GM19035 (cell line): ENCODE data around the gene PSMC2.

Experiments used
- ATAC-seq: cut with Tn5 transposase; IDR thresholded peaks from one replicate; pipeline ENCODE4 v1.9.1; 2021; ENCODE audit not compliant: unreplicated experiment

The PSMC2 gene

DNA sequence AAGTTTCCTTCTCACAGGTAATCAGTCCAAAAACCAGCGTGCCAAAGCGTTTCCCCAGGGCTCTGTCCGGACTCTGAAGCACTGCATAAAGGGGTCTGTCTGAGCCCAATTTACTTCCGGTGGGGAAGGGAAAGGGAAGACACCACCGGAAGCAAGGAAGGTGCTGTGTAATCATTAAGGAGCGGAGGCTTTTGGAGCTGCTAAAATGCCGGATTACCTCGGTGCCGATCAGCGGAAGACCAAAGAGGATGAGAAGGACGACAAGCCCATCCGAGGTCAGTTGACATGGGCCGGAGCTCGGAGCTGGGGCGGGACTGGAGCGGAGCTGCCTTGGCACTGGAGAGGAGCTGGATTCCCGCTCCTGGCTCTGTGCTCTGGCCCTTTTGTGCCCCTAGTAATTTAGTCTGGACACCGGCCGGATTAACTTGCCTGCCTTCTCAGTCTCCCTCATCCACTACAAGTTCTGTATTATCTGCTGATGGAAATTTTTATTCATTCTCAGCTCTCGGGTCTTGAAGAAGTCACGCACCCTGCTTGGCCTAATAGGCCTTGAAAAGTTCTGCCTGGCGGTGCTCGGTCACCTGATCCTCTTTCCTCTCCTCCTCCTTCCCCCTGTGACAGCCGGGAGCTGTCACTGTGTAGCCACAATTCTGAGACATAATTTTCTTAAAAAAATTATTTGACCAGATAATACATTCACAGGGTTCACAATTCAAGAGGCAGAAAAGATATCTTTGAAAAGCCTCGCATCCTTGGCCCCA is at the start of gene PSMC2:
PSMC2 (plus strand) TSS at position 137 of the 761 bp plus-strand sequence; CDS start at position 206, 69 bp downstream.
- peak; percentile 62 for ATAC-seq

DNA sequence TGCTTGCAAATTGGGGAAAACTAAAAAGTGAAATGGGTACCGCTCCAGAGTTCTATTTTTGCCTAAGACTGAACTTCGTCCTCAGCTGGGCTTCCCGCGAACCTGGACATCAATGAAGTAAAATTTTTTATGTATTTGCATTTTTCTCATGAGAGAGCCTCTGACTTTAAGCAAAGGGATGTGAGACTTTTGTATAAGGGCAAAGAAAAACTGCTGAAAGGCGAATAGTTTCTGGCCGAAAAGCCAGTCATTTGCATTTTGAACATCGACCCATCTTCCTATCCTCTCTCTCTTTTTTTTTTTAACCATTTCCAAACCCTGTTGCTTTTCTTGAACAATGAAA is 49.6 kb upstream of the PSMC2 start:
- ATAC-seq: peak; percentile 29

DNA sequence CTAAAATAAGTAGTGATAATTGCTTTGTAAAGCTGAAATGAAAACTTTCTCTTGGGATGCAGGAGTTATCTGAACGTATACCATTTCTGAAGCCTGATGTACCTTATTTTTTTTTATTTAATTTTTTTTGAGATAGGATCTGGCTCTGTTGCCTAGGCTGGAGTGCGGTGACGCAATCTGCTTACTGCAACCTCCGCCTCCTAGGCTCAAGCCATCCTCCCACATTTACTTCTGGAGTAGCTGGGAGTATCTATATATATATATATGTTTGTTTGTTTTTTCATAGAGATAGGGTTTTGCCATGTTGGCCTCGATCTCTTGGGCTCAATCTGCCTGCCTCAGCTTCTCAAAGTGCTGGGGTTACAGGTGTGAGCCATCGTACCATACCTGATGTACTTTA is 47.8 kb upstream of the PSMC2 start:
- no peak for ATAC-seq

DNA sequence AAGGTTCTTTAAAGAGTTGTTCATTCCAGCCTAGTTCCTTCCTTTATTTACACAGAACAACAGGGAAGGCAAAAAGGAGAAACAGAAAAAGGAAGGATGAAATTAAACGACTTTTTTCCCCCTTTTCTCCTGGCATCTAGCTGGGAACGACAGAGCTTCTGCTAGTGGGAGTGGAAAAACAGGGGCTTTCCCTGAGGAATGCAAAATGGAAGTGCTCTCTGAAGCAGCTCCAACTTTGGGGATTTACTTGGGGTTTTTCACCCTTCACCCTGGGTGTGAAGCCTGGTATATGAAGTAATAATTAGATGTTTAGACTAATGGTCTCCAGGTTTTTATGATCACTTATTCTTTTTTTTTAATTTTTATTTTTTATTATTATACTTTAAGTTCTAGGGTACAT is 46.0 kb upstream of the PSMC2 start:
- no peak for ATAC-seq

DNA sequence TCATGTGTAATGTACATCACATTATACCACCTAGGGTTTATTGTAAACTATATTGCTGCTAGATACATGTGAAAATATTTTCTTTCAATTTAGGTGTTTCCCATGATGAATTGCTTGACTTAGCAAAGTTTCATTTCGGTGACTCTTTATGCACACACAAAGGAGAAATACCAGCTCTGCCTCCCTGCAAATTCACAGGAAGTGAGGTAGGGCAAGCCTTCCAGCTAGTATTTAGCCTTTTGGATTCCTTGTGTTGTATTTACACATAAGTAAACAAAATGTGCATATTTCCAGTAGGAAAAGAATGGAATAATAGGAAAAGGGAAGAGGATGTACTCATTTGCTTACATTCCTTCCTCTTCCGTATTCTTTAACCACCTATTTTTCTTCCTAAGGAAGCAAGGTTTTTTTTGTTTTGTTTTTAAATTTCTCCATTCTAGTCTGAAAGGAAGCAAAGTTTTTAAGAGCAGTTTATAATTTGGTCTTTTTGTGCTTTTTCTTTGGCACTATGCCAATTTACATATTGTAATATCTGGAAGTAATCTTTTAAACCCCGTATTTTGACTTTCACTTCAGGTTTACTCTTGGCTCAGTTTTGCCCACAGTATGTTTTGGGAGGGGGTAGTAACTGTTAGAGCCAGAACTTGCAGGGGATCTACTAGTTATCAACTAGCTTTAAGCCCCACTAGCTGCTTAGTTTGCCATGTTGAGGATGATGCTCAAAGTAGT is 39.8 kb upstream of the PSMC2 start:
- no peak for ATAC-seq

DNA sequence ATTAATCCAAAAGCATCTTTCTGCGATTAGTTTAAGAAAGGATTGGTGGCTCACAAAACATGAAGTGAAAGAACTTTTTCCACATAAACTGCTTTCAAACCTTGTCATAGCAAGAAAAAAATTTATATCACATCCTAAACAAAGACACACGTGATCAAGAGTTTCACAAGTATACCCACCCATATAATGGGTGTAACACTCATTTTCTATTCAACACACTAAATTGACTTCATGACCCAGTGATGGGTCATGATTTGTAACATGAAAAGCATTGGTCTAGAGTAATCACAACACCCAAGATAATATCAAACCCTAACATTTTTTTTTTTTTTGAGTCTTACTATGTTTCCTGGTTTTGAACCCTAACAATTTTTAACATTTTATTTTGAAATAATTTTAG is 32.6 kb upstream of the PSMC2 start:
- no peak for ATAC-seq

DNA sequence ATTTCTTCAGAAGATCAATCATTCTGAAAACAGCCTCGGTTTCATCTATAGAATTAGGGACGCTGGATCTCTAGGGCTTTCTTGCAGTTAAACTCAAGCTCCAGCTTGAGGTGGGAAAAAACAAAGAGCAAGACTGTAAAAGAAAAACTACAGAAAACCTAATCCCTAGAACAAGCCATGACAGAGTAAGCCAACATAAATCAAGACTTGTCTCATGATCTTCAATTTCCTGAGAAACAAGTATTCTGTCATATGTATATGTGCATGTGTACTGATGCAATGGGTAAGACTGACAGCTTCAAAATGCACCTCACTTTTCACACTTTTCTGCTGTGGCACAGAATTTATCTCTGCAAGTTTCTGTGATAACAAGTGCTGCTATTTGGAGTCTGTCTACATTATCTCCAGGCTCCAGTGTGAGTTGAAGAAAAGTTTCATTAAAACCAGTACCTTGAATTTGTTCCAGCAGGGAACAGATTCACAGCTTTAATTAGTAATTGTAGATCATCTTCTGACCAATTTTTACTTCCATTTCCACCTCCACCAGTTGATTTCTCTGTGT is 31.0 kb upstream of the PSMC2 start:
- ATAC-seq: no peak

DNA sequence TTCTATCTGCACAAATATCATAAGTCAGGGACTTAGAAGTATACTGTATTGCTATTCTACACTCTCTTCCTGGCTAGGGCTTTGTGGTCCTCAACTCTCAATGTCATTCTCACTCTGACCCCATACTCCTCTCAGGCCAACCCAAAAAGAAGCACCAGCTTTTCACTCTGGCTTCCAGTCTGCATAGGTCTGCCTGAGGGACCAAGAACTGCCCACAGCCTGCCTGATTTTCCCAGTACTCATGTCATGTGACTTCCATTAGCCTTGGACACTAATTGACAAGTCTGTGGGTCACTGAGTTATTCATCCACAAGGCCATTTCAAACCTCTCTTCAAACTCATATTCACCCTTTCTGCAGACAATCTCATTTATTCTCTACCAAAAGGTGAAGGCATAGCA is 30.4 kb upstream of the PSMC2 start:
- ATAC-seq: no peak

DNA sequence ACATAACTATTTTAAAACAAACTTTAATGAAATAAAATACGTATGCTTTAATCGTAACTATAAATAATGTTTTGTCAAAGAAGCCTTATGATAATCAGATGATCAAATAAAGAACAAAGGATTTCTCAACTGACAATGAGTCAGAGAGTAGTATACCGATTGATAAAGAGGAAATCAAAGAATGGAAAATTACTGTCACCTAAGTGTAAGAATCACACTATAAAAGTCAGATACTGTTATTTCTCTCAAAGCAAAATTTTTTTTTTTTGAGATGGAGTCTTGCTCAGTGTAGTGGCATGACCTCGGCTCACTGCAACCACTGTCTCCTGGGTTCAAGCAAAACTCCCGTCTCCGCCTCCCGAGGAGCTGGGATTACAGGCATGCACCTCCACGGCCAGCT is 21.7 kb upstream of the PSMC2 start:
- no peak for ATAC-seq

DNA sequence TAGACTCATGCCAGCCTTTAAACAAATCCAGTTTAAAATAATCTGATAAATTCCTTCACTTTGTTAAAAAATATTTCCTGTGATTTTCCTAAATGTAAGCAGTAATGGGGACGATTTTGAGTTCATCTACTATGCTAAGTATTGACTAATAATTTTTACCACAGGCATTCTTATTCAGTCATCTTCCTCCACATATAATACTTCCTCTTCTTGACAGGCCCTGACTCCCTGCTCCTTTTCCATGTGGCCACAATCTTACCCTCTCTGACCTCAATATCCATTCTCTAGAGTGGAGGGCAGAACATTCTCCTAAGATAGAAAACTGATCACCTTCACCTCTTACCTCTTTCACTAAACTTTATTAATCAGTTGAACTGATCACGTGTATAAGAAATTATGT is 10.7 kb upstream of the PSMC2 start:
- ATAC-seq: no peak

DNA sequence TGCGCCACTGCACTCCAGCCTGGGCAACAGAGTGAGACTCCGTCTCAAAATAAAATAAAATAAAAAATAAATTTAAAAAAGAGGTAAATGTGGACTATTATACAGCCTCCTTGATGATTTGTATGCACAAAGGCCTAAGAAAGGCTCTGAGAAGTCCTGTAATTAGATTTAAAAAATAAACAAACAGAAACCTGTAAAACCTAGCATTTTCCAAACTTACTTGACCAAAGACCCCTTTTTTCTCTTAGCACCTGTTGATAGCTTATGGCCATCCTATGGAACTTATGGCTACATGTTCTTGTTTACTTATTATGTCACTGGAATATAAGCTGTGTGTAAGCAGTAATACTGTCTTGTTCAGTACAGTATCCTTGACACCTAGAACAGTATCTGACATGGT is 8.6 kb upstream of the PSMC2 start:
- ATAC-seq: no peak

DNA sequence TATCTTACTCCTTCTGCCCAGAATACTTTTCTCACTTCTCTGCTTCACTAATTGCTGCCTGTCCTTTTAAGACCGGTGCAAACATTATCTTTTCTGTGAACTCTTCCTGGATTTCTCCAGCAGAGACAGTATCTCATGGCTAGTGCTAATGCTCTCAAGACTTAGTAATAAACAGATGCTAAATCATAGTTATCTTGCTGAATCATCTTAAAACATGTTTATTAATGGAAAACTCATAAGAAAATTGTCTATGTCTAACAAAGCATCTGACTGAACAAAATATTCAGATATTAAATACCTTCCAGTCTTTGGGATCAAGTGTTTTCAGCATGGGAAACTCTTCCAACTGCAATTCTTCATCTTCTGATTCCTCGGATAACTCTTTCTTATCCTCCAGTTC is 6.0 kb upstream of the PSMC2 start:
- no peak for ATAC-seq

DNA sequence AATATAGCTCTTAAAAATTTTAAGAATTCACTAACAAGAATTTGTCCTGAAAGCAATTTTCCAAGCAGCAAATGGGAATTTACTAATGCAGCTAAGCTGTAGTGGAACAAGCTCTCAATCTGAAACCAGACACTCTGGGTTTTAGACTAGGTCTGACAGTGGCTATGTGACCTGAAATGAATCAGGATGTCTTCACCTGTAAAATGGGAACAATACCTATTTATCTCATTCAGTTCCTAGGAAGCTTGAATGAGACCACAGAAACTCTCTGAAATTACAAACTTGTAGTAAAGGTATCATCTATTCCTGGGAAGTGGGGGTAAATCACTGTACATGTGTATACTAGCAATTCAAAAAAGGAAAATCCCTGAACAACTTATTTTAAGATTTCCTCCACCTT is 4.1 kb upstream of the PSMC2 start:
- ATAC-seq: no peak

DNA sequence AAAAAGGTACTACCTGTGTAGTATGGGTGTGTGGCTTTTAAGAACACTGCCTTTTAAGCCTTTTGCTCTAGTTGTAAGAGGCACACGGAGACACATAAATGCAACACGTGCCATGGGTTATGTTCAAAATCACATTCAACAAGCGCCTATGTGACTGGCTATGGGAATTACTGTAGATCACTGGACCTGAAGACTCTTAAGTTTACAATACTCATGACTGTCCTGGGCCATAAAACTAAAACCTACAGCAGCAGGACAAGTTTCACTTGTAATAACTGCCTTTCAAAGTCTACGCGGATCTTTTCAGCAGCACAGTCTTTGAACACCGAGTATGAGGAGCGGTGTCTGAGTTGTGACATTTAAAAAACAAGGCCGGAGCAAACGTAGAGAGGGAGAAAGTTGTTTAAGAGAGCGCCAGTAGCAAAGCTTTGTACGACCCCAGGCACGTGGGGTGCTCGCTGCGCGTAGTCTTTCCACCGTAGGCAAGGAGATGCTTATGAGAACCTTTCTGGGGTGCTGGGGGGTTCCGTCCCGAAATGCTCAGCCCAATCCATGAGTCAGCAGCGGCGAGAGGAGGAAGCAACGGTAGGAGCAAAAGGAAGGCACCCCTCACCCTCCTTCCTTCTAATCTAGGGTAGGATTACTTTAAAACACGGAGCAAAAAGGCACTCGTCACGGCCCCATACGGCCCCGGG is 3.5 kb upstream of the PSMC2 start:
- peak; percentile 10 for ATAC-seq

DNA sequence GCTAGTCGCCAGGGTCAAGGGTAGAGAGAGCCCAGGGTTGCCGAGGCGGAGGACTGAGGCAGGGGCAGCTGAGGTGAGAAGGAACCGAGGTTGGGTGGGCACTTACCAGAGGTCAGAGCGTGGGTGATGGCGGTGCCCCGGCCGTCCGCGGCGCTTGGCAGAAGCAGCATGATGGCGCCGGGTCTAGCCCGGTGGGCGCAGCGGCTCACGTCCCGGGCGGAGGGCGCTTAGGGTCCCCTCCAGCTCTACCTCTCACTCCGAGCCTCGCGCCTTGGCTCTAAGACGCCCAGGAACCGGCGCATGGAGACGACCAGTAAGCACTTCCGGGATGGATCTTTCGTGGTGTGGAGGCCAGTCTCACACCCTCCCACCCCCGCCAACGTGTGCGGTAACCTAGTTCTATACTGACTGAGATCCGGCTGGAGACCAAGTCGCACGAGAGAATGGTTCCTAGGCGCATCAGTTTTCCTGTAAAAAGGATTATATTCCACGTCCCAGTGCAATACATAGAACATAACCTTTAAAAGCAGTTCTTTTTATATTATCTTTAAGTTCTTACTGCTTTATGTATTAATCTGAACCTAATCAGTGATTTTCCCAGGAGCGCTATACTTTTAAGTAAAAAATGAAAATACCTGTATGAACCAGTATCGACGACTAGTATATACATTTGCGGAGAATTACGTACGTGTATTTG is 2.8 kb upstream of the PSMC2 start, which contains the start of gene DNAJC2:
DNAJC2 (minus strand) TSS at position 315 of the 697 bp plus-strand sequence; CDS start at position 170, 145 bp downstream.
- ATAC-seq: peak; percentile 75

DNA sequence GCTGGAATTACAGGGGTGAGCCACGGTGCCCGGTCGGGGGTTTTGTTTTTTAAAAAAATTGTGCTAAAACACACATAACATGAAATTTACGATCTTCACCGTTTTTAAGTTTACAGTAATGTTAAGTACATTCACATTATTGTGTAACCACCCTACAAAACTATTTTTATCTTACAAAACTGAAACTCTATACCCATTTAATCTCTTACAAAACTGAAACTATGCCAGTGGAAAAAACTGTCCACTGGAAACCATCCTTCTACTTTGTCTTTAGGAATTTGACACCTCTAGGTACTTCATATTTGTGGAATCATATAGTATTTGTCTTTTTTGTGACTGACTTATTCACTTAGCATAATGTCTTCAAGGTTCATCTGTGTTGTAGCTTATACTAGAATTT is 1.0 kb upstream of the PSMC2 start:
- no peak for ATAC-seq

DNA sequence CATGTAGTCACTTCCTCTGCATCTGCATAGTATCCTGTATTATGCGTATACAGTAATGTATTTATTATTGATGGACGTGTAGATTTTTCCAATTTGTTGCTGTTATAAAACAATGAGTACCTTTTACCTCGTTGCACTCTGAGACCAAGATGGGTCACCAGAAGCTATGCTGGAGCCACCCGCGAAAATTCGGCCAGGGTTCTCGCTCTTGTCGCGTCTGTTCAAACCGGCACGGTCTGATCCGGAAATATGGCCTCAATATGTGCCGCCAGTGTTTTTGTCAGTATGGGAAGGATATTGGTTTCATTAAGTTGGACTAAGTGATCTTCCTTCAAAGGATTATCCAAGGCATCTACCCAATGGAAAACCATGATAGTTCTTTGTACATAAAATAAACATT is 1.0 kb downstream of the PSMC2 start:
- no peak for ATAC-seq

DNA sequence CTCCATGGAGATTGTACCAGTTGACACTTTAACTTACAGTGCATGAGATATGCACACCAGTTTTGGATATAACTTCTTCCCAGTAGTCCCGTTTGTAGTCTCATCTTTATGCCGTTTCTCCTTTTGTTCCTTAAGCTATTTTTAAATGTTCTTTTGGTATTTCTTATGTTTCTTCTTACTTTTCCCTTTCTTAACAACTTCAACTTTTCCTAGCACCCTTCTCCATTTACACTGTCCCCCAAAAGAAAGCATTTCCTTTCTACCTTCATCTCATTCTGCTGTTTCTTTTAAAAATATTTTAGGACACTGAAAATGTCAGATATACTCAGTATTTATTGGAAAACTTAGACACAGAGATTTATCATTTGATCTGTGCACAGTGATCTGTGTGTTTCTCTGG is 1.5 kb downstream of the PSMC2 start:
- no peak for ATAC-seq

DNA sequence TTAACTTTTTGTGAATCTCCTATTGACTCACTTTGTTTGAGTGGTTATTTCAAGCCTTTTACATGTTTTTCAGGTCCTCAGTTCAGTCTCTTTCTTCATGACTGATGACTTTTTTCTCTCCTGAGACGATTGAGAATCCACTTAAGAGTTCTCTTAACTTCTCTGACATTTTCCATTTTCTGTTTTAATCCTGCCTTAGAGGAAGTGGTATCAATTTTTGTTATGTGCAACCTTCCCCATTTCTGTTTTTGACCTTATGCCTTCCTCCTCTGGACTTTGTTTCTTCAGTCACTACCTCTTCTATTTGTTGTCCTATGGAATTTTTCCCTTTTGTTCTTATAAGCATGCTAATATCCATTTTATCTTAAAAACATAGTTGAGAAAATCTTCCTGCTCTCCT is 2.4 kb downstream of the PSMC2 start:
- no peak for ATAC-seq

DNA sequence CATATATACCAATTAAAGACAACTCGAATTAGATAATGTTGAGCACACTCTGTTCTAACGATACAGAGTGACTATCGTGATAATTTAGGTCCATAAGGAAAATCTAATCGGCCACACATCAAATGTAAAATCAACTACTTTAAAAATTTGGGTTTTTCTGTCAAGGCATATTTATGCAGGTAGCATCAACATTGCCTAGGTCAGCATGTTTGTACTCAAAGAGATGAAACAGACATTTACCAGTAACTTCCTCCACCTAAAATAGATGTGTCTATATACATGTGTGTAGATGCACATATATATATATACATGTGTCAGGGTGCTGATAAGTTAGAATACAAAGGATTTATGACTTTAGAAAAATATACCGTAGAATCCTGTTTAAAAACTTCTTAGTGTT is 22.0 kb downstream of the PSMC2 start:
- no peak for ATAC-seq
